SIG-M5 (cell line): ENCODE results near the gene TMSB10.
A peak's percentile ranks its signal among the peaks of the same experiment; 100 is the strongest.
"Not testable (repeated sequence)": the region's sequence is repeated elsewhere in the genome, so short reads cannot be mapped to it uniquely, and the experiment has no call there.

Experiments
- DNase-seq: peaks from one replicate; lab custom pipeline; 2025; lab: John Stamatoyannopoulos, UW

The TMSB10 gene

DNA sequence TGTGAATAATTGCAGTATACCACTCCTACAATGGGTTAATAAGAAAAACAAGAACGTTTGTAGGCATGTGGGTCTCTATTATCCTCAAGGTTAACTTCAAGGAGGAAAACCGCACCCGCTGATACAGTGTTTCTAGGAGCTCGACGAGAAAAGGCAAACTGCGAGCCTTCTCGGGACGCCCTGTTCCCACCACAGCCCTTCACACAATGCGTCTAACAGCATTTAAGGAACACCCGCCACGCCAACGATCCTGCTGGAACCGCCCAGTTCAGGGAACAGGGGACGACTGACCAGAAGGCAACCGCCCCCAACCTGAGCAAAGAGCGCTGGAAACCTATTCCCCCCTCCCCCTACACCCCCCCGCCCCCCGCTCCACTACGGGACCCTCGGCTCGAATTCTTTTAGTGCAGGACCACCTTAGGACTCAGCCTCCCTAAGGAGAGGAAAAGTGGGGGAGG lies 710 bp upstream of the TMSB10 start:
- DNase-seq, result no peak

DNA sequence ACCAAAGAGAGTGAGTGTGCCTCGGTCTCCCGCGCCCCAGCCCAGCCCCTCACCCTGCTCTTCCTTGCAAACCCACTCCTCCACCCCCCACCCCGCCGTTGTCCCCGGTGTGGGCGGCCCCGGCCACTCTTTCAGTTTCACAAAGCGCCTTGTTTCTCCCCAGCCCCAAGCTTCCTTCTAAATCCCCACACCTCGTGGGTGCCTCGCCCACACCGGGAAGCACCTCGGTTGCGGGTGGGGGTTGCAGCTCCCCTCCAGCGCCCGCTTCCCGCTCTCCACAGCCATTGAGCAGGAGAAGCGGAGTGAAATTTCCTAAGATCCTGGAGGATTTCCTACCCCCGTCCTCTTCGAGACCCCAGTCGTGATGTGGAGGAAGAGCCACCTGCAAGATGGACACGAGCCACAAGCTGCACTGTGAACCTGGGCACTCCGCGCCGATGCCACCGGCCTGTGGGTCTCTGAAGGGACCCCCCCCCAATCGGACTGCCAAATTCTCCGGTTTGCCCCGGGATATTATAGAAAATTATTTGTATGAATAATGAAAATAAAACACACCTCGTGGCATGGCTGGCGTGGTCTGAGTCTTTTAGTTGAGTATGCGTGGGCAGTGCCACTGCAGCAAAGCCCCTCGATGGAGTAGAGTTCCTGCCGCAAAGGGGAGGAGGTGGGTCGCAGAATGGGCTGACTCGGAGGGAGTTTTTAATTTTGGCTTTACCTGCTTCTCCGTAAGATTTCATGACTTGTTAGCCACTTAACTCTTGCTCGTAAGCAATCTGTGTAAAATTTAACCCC lies 848 bp downstream of the TMSB10 start:
- DNase-seq, result no peak

DNA sequence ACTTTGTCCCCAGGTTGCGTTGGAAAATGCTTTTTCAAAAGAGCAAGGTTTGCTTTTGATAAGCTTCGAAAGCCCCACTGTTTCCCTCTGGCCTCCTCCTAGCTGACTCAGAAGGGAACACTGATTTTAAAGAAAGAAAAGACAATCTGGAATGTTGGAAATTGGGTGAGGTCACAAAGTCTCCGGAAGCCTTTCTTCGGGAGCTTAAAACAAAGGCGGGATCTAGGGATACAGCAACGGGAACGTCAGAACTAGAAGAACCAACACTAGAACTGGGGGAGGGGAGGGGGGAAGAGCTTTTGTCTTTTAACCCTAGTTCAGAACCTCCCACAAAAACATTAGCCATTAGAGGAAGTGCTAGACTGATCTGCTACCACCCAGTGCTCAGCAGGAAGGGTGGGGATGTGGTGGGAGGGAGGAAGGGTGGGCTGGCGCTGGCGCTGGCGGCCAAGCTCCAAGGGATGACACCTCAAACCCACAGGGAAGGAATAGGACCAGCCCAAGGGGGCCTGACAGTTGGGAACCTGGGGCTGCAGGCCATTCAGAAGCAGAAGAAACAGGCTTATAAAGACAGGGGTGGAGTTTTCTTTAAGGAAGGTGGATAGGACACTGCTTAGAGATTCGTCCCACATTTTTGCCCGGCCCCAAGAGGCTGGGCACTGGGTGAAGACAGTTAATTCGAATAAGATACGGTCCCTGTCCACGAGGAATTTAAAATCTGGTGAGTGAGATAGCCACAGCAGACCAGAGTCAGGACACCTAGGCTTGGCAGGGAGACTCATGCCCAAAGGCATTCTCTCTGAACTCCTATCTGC lies 1.7 kb downstream of the TMSB10 start:
- DNase-seq, result peak; percentile 75

DNA sequence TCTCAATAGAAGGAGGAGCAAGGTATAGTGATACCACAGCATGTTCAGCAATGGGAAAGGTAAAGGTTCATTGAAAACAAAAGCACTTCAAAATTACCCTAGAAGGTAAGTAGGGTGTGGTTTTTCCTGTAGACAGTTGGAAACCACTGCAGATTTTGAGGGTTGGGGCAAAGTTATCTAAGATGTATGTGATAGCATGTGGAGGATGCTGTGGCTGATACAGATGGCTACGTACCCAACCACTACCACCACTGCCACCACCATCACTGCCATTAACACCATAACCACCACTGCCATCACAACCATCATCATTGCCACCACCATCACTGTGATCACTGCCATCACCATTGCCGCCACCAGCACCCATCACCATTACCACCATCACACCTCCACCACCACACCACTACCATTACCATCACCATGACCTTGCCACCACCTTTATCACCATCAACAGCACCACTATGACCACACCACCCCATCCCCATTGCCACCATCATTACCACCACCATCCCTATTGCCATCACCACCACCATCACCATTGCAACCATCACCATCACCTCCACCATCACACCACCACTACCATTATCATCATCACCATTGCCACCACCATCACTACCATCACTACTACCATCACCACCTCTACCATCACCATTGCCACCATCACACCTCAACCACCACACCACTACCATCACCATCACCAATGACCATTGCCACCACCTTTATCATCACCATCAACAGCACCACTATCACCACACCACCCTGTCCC lies 3.7 kb downstream of the TMSB10 start:
- no peak for DNase-seq

DNA sequence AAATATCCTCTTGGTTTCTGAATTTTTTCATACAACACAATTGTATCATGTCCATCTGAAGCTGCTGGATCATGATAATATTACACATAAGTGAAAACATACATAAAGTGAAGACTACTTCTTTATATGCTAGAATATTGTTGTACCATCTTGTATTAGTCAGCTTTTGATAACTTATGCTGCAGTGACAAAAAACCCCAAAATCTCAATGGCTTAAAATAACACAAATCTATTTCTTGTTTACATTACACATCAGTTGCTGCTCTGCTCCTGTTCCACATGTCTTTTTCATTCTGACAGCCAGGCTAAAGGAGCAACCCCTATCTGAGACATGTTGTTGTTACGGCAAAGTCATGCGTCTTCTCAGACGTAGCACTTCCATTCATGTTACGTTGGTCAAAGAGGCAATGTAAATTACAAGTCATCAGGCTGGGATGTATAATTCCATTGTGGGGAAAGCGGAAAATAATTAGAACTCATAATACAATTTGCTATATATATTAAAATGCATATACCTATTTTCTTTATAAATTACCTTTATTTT lies 5.8 kb downstream of the TMSB10 start:
- no peak for DNase-seq

DNA sequence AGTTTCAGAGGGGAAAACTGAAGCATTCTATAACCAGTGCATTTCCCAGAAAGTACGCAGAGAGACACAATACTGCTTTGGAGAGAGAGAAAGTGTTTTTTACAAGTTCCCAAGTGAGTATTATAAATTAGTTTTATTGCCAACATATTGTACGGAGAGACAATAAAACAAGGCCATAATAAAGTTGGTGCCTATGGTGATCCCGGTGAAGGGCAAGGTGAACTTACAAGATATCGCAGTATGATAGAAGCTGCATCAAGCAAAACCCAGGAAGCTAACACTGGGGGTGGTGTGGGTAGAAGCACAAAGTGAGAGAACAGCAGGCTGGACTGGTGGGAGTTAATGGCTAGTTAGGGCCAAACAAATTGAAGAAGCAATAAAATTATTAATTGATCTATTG lies 7.5 kb downstream of the TMSB10 start:
- no peak for DNase-seq

DNA sequence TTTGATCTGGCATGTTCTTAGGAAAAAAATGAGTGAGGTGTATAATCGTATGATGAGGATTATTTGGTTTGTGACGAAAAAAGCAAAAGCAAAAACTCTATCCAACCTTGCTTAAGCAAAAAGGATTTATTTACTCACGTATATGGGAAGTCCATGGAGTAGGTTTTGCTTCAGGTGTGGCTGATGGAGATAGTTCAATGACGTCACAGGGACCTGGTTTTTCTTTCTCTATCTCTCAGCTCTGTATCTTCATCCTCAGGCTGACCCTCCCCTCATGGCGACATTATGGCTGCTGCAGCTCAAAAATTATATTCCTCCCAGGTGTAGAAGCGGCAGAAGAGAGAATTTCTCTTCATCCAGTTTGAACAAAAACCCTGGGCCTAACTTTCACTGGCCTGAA lies 8.9 kb downstream of the TMSB10 start:
- DNase-seq, result no peak

DNA sequence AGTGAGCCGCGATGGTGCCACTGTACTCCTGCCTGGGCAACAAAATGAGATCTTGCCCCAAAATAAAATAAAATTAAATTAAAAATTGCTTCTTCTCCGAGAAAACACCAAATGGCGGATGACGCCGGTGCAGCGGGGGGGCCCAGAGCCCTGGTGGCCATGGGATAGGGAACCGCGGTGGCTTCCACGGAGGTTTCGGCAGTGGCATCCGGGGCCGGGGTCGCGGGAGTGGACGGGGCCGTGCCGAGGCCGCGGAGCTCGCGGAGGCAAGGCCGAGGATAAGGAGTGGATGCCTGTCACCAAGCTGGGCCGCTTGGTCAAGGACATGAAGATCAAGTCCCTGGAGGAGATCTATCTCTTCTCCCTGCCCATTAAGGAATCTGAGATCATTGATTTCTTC lies 10.2 kb downstream of the TMSB10 start:
- not testable (repeated sequence) for DNase-seq

DNA sequence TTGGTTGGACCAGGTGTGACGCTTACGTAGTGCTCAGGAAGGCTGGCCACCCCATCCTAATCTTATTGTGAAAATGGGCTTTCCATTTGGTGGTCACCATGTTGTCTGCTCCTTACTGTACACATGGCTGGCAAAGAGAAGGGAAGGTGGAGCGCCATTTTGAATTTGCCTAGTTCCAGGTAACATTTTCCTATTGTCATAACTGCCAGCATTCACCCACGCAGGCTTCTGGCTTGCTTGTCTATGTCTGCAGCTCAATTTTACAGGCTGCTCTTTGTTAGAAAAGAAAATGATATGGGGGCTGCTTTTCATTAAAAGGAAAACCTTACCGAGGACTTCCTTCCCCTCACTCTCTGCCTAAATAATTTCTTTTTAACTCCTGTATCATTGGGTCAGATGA lies 12.4 kb downstream of the TMSB10 start:
- not testable (repeated sequence) for DNase-seq

DNA sequence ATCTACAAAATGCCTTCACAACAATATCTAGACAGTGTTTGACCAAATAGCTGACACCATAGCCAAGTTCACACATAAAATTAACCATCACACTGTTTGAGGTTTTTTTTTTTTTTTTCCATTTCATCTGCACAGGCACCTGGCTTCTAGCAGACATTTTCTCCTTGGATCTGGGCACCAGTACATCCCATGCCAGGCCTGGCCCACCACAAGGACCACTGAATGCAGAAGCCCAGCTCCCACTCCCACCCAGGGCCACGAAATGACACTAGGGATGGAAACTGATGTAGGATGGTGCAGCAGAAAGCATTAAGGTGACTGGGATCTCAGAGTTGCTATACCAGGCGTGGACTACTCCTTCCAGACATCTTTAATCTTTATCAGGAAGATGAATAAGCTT lies 13.0 kb downstream of the TMSB10 start:
- DNase-seq, result no peak

DNA sequence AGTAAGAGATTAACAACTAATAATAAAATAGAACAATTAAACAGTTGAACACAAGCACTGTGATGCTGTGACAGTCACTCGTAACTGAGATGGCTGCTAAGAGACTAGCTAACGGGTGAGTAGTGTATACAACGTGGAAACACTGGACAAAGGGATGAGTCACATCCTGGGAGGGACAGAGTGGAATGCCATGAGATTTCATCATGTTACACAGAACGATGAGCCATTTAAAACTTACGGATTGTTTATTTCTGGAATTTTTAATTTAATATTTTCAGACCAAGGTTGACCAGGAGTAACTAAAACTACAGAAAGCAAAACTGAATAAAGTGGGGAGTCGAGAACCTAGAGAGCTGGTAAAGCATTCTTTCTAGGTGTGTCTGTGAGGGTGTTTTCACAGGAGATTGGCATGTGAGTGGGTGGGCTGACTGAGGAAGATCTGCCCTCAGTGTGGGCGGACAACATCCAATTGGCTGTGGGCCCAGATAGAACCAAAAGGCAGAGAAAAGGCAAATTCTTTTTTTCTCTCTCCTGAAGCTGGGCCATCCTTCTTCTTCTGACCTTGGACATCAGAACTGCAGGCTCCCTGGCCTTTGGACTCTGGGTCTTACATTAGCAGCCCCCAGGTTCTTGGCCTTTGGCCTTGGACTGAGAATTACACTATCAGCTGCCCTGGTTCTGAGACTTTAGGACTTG lies 14.6 kb downstream of the TMSB10 start:
- no peak for DNase-seq

DNA sequence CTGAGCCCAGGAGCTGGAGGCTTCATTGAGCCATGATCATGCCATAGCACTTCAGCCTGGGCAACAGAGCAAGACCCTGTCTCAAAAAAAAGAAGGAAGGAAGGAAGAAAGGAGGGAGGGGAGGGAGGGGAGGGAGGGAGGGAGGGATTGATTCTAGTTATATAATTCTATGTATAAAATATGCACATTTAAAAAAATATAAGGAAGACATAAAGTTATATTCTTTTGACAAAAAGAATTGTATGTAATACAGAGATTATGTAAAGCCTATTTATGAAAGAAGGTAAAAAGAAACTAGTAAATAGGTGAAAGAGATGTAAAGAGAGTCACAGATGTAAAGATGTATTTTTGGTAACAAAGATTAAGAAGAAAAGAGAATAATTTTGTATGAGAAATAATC lies 17.6 kb downstream of the TMSB10 start:
- no peak for DNase-seq

DNA sequence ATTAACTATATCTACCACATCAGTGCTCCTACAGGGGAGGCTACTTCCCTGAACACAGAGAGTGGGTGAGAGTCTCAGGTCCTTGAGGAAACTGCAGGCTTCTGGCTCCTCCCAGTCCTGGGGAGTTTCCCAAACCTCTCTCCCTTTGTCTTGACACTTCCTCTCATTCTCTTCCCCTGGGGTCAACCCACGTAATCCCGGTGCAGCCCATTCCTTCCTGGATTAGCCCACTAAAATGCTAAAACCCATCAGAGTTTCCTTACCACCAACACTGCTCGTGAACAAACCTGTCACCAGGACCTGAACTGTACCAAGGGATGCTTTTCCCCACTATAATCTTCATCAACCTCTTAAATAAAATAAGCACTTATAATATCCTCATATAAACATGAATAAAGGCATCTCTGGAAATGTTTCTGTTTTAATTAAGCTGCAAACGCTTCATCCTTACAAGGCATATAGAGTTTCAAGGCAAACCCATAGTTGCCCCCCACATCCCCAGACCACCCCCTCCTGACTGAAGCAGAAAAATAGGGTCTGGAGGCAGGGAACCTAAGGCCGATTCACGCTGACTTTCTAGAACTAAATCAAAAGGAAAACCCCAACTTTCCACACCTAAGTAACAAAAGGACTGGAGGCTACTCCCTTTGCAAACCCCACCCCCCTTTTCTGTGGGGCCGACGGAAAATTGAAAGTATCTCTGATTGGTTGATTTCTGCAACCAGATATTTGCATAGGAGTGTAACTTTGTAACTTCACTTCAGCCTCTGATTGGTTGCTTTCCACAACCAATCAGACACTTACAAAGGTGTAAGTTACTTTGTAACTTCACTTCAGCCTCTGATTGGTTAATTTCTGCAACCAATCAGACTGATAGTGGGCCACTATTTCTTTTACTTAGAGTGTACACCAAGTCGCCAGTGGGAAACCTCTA lies 19.0 kb downstream of the TMSB10 start:
- no peak for DNase-seq

DNA sequence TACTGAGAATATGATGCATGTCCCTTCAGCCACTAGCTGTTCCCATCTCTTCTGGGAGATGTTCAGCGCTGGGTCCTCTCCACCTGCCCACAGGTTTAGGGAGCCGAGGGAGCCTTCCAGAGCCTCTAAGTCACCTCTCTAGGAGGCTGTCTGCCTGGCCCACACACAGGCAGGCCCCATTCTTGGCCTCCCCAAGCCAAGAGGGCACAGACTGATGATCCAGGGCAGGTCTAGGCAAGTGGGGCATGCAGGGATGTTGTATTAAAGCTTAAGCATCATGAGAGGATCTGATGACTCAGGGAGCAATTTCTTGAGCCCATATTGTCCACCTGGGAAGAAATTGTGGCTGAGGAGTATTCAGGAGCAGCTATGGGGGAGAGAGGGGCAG lies 19.9 kb downstream of the TMSB10 start:
- no peak for DNase-seq

DNA sequence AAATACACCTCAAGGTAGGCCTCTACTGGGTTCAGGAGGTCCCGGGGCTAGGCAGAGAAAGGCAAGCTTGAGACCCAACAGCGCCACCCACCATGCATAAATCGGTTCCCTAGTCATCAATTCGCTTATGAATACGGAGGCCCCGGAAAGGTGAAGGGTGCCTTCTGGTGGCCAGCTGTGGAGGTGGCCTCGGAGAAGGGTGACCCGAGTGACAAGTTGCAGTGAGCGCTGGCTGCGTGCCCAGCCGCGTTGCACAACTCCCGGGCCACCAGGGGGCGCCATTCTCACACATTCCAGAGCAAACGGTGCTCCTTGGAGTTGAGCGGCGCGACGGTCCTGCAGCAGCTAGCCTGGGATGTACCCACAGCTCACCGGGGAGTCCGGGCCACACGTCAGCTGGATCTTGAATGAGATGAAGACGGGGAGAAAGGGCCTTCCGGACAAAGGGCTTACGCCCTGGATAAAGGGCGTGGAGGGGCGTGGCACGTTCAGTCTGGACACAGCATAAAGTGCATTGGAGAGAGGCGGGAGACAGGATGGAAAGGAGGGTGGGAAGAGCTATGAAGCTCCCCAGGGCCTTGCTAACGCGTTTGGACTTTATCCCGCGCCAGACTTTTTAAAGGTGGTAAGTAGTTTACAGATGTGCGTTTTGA lies 20.4 kb downstream of the TMSB10 start:
- DNase-seq, result peak; percentile 61

DNA sequence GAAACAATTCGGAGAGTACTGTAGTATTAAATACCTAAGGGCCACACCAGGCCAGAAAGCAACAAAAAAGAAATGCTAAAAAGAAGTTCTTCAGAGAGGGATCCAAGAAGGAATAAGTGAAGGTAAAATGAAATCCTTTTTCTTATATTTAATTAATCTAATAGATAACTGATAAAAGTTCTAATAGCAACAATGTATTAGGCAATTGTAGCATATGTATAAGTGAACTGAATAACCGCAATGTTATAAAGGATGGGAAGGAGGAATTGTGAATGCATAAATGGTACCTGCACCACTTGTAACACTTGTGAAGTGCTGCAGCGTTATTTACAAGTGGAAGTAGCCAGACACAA lies 21.8 kb downstream of the TMSB10 start:
- no peak for DNase-seq

DNA sequence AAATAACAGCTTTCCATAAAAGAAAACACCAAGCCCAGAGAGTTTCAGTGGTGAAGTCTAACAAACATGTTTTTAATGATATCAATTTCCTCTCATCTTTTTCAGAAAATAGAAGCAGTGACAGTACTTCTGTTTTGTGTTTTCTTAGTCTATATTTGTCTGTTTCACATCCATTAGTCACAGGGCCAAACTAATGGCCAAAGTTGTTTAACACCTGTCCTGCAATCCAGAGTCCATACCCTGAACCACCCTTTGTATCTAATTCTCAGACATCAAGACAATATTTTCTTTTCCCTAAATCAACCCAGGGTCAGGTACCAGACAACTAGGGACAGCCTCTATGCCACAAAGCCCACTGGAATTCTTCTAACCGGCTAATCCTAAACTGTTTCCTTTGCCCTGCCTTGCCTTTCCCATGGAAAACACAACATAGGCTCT lies 25.9 kb downstream of the TMSB10 start:
- DNase-seq, result no peak

DNA sequence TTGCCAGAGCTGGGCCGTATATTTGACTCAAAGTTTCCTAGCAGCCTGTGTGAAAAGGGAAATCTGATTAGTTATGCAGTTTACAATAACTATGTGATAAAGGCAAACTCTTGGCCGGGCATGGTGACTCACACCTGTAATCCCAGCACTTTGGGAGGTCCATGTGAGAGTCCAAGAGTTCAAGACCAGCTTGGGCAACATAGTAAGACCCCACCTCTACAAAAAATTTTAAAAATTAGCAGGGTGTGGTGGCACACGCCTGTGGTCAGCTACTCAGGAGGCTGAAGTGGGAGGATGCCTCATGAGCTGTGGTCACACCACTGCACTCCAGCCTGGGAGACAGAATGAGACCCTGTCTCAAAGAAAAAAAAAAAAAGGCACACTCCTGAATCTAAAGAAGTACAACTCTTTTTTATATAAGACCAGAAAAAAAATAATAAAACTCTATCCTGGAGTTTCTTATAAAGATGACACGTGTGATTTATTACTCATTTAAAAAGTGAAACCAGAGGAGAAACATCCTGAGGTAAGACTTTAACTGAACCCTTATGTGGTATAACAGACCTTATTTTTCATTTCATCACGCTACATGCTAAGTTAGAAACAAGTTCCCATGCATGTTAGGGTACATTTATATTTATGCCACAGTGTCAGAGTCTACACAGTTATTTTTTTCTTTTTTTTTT lies 32.9 kb downstream of the TMSB10 start:
- DNase-seq, result no peak

DNA sequence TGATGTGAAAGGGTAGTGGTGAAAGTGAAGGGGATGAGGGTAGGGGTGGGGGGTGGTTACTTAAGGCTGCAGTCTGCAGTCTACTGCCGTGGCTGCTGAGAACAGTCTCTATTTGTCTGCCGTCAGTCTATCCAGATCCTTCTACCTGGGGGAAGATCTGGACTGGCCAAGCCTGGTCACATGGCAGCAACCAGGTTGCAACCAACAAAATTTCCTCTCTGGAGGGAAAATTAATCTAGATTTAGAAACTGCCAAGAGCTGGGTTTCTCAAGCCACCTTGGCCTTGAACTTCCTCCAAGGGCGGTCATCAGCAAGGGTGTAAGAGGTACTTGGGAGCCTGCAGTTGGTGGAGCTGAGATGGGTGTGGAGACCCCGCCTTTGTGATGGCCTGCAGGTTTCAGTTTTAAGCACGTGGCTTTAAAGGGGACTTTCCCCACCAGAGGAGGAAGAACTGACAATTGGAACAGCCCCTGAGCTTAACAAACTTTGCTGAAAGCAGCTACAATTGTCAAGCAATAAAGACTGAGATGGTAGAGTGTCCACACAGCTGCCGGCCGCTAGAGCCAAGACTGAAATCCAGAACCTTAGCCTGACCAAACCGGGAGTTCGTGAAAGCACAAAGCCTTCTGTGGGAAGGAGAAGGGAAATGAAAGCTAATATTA lies 34.1 kb downstream of the TMSB10 start:
- DNase-seq, result peak; percentile 23
